HepG2 (cell line): ENCODE data around the gene RAC3.

Experiments
- KMT2B ChIP-seq: IDR thresholded peaks from 2 replicates; pipeline ENCODE4 v1.6.1; 2016; ENCODE audit warnings: missing genetic modification reagents, missing compliant biosample characterization
- RCOR2 ChIP-seq: IDR thresholded peaks from 2 replicates; pipeline ENCODE4 v1.6.1; 2016; ENCODE audit warnings: missing biosample characterization, missing genetic modification reagents
- RELA ChIP-seq: sonication (generic); formaldehyde crosslinking; IDR thresholded peaks from 2 replicates; pipeline ENCODE4 v1.4.0; 2020; ENCODE audit warnings: missing genetic modification reagents
- RFX5 ChIP-seq: IDR thresholded peaks from 2 replicates; pipeline ENCODE4 v1.6.1; 2011; ENCODE audit warnings: low read depth, low read length, improper control_type of control experiment
- ZNF572 ChIP-seq: sonication (generic); formaldehyde crosslinking; IDR thresholded peaks from 2 replicates; pipeline ENCODE4 v1.5.1; 2020; ENCODE audit warnings: mild to moderate bottlenecking, missing genetic modification reagents
- TF ChIP-seq, protein P1 (sequence below): sonication (generic); formaldehyde crosslinking; IDR thresholded peaks from 2 replicates; pipeline ENCODE4 v1.4.0; 2020; ENCODE audit warnings: missing genetic modification reagents
- TF ChIP-seq, protein P2 (sequence below): sonication (generic); formaldehyde crosslinking; conservative IDR thresholded peaks from 2 replicates; pipeline ENCODE4 v1.4.0; 2020; ENCODE audit warnings: missing genetic modification reagents
- TF ChIP-seq, protein P3 (sequence below): sonication (generic); formaldehyde crosslinking; IDR thresholded peaks from 2 replicates; pipeline ENCODE4 v1.8.1; 2023; ENCODE audit warnings: missing genetic modification reagents, mild to moderate bottlenecking, borderline replicate concordance
- TF ChIP-seq, protein P4 (sequence below): sonication (generic); formaldehyde crosslinking; IDR thresholded peaks from 2 replicates; pipeline ENCODE4 v1.5.1; 2020; ENCODE audit warnings: missing genetic modification reagents, mild to moderate bottlenecking, borderline replicate concordance

DNA sequence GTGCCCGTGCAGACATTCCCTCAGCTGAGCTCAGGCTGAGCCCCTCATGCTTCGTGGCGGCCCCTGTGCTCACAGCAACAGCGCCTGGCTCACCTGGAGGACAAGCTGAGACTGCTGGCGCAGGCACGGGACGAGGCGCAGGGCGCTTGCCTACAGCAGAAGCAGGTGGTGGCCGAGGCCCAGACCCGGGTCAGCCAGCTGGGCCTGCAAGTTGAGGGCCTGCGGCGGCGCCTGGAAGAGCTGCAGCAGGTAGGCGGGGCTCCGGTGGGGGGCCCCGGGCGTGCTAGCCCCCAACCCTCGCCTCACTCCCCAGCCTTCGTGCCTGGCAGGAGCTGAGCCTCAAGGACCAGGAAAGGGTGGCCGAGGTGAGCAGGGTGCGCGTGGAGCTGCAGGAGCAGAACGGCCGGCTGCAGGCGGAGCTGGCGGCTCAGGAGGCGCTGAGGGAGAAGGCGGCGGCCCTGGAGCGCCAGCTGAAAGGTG, 1.4 kb upstream of the RAC3 start:
- TF ChIP-seq, protein P1, sequence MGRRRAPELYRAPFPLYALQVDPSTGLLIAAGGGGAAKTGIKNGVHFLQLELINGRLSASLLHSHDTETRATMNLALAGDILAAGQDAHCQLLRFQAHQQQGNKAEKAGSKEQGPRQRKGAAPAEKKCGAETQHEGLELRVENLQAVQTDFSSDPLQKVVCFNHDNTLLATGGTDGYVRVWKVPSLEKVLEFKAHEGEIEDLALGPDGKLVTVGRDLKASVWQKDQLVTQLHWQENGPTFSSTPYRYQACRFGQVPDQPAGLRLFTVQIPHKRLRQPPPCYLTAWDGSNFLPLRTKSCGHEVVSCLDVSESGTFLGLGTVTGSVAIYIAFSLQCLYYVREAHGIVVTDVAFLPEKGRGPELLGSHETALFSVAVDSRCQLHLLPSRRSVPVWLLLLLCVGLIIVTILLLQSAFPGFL (CRISPR knock-in tag) = no peak
- TF ChIP-seq, protein P2, sequence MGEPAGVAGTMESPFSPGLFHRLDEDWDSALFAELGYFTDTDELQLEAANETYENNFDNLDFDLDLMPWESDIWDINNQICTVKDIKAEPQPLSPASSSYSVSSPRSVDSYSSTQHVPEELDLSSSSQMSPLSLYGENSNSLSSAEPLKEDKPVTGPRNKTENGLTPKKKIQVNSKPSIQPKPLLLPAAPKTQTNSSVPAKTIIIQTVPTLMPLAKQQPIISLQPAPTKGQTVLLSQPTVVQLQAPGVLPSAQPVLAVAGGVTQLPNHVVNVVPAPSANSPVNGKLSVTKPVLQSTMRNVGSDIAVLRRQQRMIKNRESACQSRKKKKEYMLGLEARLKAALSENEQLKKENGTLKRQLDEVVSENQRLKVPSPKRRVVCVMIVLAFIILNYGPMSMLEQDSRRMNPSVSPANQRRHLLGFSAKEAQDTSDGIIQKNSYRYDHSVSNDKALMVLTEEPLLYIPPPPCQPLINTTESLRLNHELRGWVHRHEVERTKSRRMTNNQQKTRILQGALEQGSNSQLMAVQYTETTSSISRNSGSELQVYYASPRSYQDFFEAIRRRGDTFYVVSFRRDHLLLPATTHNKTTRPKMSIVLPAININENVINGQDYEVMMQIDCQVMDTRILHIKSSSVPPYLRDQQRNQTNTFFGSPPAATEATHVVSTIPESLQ = no peak
- no peak for TF ChIP-seq ZNF572
- TF ChIP-seq RFX5 = no peak
- no peak for TF ChIP-seq RCOR2 (CRISPR knock-in tag)
- TF ChIP-seq, protein P3, sequence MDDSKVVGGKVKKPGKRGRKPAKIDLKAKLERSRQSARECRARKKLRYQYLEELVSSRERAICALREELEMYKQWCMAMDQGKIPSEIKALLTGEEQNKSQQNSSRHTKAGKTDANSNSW (CRISPR knock-in tag) = no peak
- no peak for TF ChIP-seq KMT2B (CRISPR knock-in tag)
- TF ChIP-seq, protein P4, sequence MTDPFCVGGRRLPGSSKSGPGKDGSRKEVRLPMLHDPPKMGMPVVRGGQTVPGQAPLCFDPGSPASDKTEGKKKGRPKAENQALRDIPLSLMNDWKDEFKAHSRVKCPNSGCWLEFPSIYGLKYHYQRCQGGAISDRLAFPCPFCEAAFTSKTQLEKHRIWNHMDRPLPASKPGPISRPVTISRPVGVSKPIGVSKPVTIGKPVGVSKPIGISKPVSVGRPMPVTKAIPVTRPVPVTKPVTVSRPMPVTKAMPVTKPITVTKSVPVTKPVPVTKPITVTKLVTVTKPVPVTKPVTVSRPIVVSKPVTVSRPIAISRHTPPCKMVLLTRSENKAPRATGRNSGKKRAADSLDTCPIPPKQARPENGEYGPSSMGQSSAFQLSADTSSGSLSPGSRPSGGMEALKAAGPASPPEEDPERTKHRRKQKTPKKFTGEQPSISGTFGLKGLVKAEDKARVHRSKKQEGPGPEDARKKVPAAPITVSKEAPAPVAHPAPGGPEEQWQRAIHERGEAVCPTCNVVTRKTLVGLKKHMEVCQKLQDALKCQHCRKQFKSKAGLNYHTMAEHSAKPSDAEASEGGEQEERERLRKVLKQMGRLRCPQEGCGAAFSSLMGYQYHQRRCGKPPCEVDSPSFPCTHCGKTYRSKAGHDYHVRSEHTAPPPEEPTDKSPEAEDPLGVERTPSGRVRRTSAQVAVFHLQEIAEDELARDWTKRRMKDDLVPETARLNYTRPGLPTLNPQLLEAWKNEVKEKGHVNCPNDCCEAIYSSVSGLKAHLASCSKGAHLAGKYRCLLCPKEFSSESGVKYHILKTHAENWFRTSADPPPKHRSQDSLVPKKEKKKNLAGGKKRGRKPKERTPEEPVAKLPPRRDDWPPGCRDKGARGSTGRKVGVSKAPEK (CRISPR knock-in tag) = no peak
- TF ChIP-seq RELA (CRISPR knock-in tag) = no peak
